Measurements from ENCODE around the gene KIRREL3.

DNA sequence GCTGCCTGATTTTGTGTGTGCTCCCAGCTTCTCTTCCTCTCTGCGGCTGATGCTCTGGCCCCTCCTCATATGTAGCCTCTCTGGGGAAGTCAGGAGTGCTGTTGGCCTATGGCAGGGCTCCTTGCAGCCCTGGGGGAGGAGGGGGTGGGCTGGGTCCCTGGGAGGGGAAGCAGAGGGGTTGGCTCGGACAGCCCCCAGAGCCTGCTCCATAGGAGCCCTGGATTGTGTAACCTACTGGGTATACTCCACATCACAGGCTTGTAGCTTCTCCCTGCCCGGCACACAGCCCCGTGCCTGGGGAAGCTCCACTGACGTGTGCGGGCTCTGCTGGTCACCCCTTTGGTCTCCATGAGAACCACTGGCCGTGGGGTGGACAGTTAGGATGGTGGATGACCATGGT is 531.3 kb downstream of the KIRREL3 start:
- TF ChIP-seq, protein P1, sequence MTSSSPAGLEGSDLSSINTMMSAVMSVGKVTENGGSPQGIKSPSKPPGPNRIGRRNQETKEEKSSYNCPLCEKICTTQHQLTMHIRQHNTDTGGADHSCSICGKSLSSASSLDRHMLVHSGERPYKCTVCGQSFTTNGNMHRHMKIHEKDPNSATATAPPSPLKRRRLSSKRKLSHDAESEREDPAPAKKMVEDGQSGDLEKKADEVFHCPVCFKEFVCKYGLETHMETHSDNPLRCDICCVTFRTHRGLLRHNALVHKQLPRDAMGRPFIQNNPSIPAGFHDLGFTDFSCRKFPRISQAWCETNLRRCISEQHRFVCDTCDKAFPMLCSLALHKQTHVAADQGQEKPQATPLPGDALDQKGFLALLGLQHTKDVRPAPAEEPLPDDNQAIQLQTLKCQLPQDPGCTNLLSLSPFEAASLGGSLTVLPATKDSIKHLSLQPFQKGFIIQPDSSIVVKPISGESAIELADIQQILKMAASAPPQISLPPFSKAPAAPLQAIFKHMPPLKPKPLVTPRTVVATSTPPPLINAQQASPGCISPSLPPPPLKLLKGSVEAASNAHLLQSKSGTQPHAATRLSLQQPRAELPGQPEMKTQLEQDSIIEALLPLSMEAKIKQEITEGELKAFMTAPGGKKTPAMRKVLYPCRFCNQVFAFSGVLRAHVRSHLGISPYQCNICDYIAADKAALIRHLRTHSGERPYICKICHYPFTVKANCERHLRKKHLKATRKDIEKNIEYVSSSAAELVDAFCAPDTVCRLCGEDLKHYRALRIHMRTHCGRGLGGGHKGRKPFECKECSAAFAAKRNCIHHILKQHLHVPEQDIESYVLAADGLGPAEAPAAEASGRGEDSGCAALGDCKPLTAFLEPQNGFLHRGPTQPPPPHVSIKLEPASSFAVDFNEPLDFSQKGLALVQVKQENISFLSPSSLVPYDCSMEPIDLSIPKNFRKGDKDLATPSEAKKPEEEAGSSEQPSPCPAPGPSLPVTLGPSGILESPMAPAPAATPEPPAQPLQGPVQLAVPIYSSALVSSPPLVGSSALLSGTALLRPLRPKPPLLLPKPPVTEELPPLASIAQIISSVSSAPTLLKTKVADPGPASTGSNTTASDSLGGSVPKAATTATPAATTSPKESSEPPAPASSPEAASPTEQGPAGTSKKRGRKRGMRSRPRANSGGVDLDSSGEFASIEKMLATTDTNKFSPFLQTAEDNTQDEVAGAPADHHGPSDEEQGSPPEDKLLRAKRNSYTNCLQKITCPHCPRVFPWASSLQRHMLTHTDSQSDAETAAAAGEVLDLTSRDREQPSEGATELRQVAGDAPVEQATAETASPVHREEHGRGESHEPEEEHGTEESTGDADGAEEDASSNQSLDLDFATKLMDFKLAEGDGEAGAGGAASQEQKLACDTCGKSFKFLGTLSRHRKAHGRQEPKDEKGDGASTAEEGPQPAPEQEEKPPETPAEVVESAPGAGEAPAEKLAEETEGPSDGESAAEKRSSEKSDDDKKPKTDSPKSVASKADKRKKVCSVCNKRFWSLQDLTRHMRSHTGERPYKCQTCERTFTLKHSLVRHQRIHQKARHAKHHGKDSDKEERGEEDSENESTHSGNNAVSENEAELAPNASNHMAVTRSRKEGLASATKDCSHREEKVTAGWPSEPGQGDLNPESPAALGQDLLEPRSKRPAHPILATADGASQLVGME (CRISPR knock-in tag; IDR thresholded peaks at IDR 0.05) = no peak
- no peak for TF ChIP-seq EZH2 (IDR thresholded peaks at IDR 0.05; ENCODE audit: borderline replicate concordance, low read depth, low read length)
- TF ChIP-seq SIN3A (IDR thresholded peaks at IDR 0.05; ENCODE audit: borderline replicate concordance in 2 of 2, control insufficient read depth in 1 of 2, low read depth in 2 of 2, low read length in 2 of 2) = no peak
- no peak for TF ChIP-seq FOS (IDR thresholded peaks at IDR 0.05; ENCODE audit: extremely low read depth, insufficient read length)
- no peak for TF ChIP-seq NRF1 (conservative IDR thresholded peaks at IDR 0.05 in 1 of 2, IDR thresholded peaks at IDR 0.05 in 1 of 2)

Measured in K562 (cell line).